ENCODE data around the gene CDK14.

DNA sequence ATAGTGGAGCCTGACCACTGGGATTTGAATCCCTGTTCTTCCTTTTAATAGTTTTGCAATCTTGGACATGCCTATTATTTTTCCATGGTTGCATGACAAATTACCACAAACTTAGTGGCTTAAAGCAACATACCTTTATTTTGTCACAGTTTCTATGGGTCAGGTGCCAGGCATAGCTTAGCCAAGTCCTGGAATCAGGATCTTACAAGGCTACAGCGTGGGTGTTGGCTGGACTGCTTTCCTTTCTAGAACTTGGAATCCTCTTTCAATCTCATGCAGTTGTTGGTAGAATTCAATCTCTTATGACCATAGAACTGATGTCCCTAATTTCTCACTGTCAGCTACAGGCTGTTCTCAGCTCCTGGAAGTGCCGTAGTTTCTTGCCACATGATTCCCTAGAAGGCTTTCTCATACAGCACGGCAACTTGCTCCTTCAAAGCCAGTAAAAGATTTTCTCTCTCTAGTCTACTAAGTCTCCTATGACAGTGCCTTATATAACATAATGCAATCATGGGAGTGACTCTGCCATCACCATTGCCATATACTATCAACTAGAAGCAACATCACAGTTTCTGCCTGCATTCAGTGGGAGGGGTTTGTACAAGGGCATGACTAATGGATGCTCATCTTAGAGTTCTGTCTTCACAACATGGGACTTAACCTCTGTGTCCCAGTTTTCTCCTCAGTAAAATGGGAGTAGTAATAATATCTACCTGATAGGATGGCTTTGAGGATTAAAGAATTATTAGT is 424.7 kb downstream of the CDK14 start:
- TF ChIP-seq, protein P1, sequence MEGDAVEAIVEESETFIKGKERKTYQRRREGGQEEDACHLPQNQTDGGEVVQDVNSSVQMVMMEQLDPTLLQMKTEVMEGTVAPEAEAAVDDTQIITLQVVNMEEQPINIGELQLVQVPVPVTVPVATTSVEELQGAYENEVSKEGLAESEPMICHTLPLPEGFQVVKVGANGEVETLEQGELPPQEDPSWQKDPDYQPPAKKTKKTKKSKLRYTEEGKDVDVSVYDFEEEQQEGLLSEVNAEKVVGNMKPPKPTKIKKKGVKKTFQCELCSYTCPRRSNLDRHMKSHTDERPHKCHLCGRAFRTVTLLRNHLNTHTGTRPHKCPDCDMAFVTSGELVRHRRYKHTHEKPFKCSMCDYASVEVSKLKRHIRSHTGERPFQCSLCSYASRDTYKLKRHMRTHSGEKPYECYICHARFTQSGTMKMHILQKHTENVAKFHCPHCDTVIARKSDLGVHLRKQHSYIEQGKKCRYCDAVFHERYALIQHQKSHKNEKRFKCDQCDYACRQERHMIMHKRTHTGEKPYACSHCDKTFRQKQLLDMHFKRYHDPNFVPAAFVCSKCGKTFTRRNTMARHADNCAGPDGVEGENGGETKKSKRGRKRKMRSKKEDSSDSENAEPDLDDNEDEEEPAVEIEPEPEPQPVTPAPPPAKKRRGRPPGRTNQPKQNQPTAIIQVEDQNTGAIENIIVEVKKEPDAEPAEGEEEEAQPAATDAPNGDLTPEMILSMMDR (IDR thresholded peaks at IDR 0.05): no peak
- no peak for TF ChIP-seq POLR2A (IDR thresholded peaks at IDR 0.05)
- TF ChIP-seq EP300 (IDR thresholded peaks at IDR 0.05): no peak
- TF ChIP-seq POLR2AphosphoS5 (IDR thresholded peaks at IDR 0.05): no peak

All from upper lobe of left lung (tissue), 4 donors.